Stimulated activated CD4-positive, alpha-beta T cell treated with anti-CD3 and anti-CD28 coated beads, Interleukin-4, amount 100 ng/mL, for 48 hours (primary cell): Measurements from ENCODE around the gene CNOT8.
"Not testable (repeated sequence)": the region's sequence is repeated elsewhere in the genome, so short reads cannot be mapped to it uniquely, and the experiment has no call there.

Experiments used
- DNase-seq, 2 donors: peaks; one replicate each; pipeline ENCODE4 v3.0.0-alpha.2; 2020; ENCODE audit warnings: low read depth in 2 of 2

Gene CNOT8

DNA sequence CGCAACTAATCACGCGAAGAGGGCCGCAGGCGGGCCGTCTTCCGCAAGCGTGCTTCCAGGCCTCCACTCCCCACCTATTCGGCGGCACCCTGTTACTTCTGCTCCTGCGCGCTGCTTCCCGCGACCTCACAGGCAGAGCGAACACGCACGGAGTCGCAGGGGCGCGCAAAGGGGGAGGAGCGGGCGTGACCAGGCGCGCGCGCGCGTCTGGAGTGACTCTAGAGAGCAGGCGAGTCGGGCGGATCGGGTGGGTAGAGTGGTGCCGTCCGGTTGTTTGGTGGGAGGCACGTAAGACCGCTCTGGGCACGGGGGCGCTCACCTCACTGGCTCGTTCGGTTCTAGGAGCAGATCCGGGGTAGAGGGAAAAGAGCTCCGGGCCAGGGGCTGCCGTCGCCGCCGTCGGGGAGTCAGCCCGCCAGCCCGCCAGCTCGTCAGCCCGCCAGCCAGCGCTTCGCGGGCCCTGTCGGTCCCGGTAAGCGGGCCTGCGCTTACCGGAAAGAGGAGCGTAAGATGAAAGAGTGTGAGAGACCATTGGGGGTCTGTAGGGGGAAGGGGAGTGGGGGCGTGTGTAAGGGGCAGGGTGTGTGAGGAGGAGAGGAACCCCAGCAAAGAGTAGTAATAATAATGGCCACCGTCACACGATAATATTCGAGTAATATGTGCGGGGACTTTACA lies at the start of gene CNOT8:
Gene CNOT8 (plus strand): TSS at position 331 of the 675 bp plus-strand sequence. CDS start 4,652 bp downstream, outside the sequence.
- DNase-seq = peak; percentile 97 to 98

- DNase-seq = no peak
These were observed 47.2 kb upstream of the CNOT8 start for GRCh38 chr5:154811239-154811638.

DNA sequence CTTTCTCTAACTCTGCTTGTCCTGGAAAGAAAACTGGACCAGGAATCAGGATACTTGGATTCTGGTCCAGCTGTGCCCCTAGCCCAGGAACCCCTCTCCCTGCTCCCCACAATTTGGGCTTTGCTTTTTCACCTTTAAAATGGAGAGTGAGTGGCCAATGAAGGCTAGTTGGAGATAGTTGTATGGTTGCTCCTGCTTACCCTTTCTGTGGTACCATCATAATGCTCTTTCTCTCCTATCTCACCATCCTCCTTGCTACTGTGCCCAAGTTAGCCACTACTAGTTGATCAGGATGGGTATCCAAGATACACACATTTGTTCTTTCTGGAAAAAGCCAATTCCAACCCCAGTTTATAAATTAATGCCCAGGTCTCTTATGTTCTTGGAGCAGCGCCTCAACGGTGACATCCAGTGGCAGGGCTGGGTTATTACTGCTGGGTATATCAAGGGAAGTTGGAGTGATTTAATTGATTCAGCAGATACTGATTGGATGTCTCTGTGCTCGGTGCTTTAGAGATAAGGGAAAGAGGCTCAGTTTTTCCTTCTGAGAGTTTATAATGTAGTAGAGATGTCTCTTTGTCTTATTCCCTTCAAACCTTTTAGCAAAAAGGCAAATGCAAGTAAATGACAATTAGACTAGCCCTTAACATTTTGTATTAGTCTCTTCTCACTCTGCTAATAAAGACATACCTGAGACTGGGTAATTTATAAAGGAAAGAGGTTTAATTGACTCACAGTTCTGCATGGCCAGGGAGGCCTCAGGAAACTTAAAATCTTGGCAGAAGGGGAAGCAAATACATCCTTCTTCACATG lies 46.6 kb upstream of the CNOT8 start:
- peak; percentile 30 to 41 for DNase-seq

GRCh38 chr5:154813158-154813557 lies 45.3 kb upstream of the CNOT8 start:
- DNase-seq = no peak

GRCh38 chr5:154813736-154814135 lies 44.7 kb upstream of the CNOT8 start:
- DNase-seq = no peak

DNA sequence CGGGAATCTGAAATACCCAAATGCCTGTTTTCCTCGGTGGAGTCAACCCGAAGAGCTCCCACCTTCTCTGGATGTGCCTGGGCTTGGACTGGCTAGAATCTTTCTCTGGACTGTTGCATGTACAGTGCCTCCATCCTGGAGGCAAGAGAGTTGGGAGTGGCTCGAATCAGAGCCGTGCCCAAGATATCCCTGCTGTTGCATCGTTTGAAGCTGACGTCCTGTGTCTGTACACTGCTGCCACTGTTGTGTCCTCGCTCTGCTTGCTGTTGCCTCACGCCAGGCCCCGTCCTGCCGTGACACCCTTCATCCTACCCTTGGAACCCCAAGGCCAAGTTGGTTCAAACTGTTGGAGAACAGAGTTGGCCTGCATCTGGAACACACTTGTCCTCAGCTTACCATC lies 43.4 kb upstream of the CNOT8 start:
- DNase-seq = no peak

DNA sequence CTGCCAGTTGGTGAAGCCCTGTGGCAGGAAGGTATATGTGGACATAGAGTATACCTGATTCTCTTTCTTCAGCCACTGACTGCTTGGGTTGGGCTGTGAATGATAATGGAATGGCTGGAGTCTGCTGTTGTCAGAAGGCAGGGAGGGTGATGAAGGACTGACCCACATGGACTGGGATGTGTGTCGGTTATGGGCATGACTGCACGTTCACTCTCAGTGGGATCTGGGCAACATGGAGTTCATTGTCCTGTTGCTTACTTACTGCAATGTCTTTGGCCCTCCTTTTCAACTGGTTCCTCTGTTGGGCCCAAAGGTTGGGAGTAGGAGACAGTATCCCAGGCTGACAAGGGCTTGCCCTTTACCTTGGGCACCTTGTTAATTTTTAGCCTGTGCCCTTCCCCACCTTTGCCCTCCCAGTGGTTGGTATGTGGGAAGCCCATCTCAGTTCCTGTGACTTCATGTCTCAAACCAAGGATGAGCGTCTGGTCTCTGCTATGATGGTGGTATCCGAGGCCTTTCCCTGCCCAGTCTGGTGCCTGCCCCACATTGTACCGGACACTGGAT lies 42.7 kb upstream of the CNOT8 start:
- no peak for DNase-seq

DNA sequence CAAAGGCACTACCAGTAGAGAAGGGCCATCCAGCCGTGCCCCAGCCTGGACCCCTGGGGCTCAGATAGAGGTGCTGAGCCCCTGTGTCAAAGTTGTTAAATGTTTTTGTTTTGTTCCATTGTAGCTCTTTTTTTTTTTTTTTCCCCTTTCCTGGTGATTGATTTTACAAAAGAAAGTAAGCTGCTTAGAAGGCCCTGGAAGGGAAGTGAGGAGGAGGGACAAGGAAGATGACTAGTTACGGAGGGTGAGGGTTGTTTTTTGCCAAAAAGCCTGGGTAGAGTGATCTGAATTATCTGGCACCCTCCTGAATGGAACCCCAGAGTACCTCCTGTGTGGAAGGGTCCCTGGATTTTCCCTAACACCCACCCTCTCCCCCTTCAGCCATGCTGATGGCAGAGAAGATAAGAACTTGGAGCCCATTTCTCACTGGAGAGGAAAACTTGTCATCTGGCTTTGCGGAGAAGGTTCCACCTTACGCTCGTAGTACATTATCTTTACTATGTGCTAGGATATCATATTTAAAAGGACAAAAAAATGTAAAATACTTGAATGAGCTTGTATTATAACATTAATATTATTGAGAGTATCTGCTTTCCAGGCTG lies 41.4 kb upstream of the CNOT8 start:
- DNase-seq = no peak

GRCh38 chr5:154817815-154818214 lies 40.6 kb upstream of the CNOT8 start:
- no peak for DNase-seq

GRCh38 chr5:154818471-154819116 lies 39.8 kb upstream of the CNOT8 start:
- DNase-seq = no peak

GRCh38 chr5:154819546-154819945 lies 38.9 kb upstream of the CNOT8 start:
- no peak for DNase-seq

- no peak for DNase-seq
These were observed 38.0 kb upstream of the CNOT8 start for GRCh38 chr5:154820383-154820782.

DNA sequence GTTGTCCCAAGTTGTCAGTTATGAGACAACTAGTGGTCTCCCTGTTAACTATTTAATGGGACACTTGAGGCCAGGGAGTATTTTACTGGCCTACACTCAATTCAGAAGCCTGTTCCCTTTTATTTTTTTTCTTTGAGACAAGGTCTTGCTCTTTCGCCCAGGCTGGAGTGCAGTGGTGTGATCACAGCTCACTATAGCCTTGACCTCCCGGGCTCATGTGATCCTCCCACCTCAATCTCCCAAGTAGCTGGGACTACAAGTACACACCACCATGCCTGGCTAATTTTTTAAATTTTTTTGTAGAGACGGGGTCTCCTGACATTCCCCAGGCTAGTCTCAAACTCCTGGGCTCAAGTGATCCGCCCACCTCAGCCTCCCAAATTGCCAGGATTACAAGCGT lies 35.5 kb upstream of the CNOT8 start:
- DNase-seq = not testable (repeated sequence)

DNA sequence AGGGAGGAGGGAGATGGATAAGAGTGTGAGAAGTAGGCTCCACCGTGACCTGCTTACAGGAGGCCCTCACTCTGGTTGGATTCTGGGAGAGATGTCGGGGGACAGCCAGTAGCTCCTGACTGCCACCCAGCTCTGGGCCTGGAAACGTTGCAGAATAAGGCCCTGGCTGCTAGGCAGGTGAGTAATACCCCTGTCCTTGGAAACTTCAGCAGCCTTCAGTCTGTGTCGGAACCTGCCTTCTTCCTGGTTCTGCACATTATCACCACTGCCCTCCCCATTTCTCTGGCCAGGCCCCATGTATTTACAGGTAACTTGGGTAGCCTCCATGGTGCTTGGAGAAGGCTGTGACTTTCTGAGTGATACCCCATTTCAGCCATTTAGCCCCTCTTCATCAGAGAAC lies 34.8 kb upstream of the CNOT8 start:
- no peak for DNase-seq

DNA sequence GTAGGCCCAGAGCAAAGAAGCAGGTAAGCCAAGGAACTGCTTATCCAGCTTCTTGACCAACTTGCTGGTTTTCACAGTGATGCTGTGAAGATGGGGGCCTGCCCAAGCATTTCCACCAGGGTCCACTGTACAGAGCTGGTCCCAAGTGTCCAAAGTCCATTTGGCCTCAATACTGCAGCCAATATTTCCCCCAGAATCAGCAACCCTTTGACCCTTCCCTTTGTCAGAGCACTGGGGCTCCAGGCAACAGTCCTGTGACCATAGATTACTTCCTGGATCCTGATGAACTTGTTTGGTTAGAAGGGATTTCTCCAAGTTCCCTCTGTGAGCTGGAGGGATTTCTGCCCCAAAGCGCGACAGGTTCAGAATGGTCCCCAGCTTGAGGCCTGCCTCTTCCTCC lies 34.4 kb upstream of the CNOT8 start:
- no peak for DNase-seq

- no peak for DNase-seq
These were observed 29.2 kb upstream of the CNOT8 start for GRCh38 chr5:154829181-154829588.

DNA sequence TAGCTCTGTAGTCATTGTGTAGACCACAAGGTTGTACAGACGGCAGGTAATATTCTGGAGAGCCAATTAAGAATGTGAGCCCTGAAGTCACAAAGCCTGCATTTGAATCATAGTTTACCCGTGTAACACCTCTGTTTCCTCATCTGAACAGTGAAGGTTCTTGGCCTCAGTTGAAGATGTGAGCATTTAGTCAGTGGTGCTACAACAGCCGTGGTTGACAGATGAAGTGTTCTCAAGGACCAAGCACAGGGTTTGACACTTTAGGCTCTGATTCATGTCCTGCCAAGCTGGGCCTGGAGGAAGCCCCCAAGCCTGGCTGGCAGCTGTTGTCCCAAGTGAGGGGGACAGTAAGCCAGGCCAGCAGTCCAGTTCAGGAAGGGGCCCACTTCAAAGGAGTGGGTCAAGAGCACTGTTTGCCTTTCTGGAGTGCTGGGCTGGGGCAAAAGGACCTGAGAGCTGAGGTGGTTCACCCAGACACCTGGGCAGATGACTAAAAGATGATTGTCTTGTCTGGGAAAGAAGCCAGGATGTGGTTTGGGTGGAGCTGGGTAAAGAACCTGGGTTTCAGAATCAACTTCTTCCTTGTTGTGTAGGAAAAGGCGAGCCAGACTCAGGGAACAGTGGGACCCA lies 28.7 kb upstream of the CNOT8 start:
- DNase-seq = no peak

GRCh38 chr5:154830219-154830595 lies 28.2 kb upstream of the CNOT8 start:
- no peak for DNase-seq

- no peak for DNase-seq
These were observed 27.8 kb upstream of the CNOT8 start for GRCh38 chr5:154830596-154830995.

DNA sequence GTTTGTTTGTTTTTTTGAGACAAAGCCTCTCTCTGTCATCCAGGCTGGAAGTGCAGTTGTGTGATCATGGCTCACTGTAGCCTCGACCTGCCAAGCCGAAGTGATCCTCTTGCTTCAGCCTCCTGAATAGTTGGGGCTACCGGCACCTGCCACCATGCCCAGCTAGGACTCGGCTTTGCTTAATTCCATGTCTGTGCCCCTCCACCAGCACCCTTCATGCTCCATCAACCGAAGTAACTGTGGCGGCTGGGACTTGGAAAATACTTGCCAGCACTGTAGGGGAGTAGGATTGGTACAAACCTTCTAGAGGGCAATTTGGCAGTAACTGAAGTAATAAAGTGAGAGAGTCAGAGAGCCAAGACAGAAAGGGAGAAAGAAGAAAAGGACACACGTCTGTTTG lies 27.0 kb upstream of the CNOT8 start:
- no peak for DNase-seq

GRCh38 chr5:154832804-154833203 lies 25.6 kb upstream of the CNOT8 start:
- DNase-seq = not testable (repeated sequence)

GRCh38 chr5:154834053-154834452 lies 24.4 kb upstream of the CNOT8 start:
- no peak for DNase-seq
